Stomach smooth muscle (tissue), 2 donors: ENCODE measurements around the gene PDE9A.
"Not testable (repeated sequence)": the region's sequence is repeated elsewhere in the genome, so short reads cannot be mapped to it uniquely, and the experiment has no call there.

Source experiments
- H3K27ac ChIP-seq: one replicate; pipeline ENCODE4 v1.7.0; 2013; ENCODE audit warnings: mild to moderate bottlenecking, low read length, inconsistent platforms
- H3K27me3 ChIP-seq, 2 donors: one replicate each; pipeline ENCODE4 v1.7.0; 2013; ENCODE audit warnings: low read length in 2 of 2; ENCODE audit not compliant: insufficient read depth in 2 of 2, control insufficient read depth in 1 of 2
- H3K36me3 ChIP-seq, 2 donors: one replicate each; pipeline ENCODE4 v1.7.0; 2013; ENCODE audit warnings: low read length in 2 of 2; ENCODE audit not compliant: control insufficient read depth in 2 of 2, insufficient read depth in 2 of 2
- H3K4me1 ChIP-seq: one replicate; pipeline ENCODE4 v1.7.0; 2013; ENCODE audit warnings: low read length; ENCODE audit not compliant: control insufficient read depth, insufficient read depth
- H3K4me3 ChIP-seq, 2 donors: one replicate each; pipeline ENCODE4 v1.7.0; 2013; ENCODE audit warnings: low read length in 2 of 2
- H3K9ac ChIP-seq, 2 donors: one replicate each; pipeline ENCODE4 v1.7.0; 2013; ENCODE audit warnings: low read length in 2 of 2, mild to moderate bottlenecking in 1 of 2
- H3K9me3 ChIP-seq, 2 donors: one replicate each; pipeline ENCODE4 v1.7.0; 2013; ENCODE audit warnings: low read length in 2 of 2; ENCODE audit not compliant: control insufficient read depth in 2 of 2
- donor health status: healthy.
- donor health status: Pancreatic carcinoma.

The PDE9A gene

GRCh38 chr21:42811960-42812359, 158.5 kb downstream of the PDE9A start:
- Histone ChIP-seq H3K36me3 (no peaks in the 10 kb centered on the region), H3K9me3 (no peaks in the 10 kb centered on the region), H3K9ac (no peak overlapping the region), H3K4me1 (no peaks in the 10 kb centered on the region), H3K27me3 (peaks cover 4 to 7% of the 10 kb centered on the region in 2 donors), H3K27ac (no peak overlapping the region), H3K4me3 (no peak overlapping the region)

GRCh38 chr21:42812528-42813241, 159.3 kb downstream of the PDE9A start:
- not testable (repeated sequence) for H3K9ac ChIP-seq, H3K4me3 ChIP-seq, H3K27ac ChIP-seq

GRCh38 chr21:42815217-42815616, 161.8 kb downstream of the PDE9A start:
- H3K36me3 ChIP-seq: no peaks in the 10 kb centered on the region
- H3K9me3 ChIP-seq: no peaks in the 10 kb centered on the region
- H3K27me3 ChIP-seq: peaks cover 0 to 1% of the 10 kb centered on the region in 2 donors
- no peak overlapping the region for H3K4me3 ChIP-seq
- no peak overlapping the region for H3K27ac ChIP-seq
- H3K4me1 ChIP-seq: no peaks in the 10 kb centered on the region
- no peak overlapping the region for H3K9ac ChIP-seq

More at GRCh38 chr21:42812528-42813241, 159.3 kb downstream of the PDE9A start:
- H3K27me3 ChIP-seq, H3K4me1 ChIP-seq, H3K36me3 ChIP-seq, H3K9me3 ChIP-seq: not testable (repeated sequence)

- H3K9me3 ChIP-seq: no peaks in the 10 kb centered on the region
- no peaks in the 10 kb centered on the region for H3K4me1 ChIP-seq
- no peak overlapping the region for H3K9ac ChIP-seq
- peaks cover 4 to 12% of the 10 kb centered on the region in 2 donors for H3K27me3 ChIP-seq
- no peak overlapping the region for H3K4me3 ChIP-seq
- H3K27ac ChIP-seq: no peak overlapping the region
- H3K36me3 ChIP-seq: no peaks in the 10 kb centered on the region
Measured at GRCh38 chr21:42818328-42818749, 164.9 kb downstream of the PDE9A start.

GRCh38 chr21:42819861-42820615, 166.6 kb downstream of the PDE9A start:
- H3K9me3 ChIP-seq: no peaks in the 10 kb centered on the region
- H3K27me3 ChIP-seq: peaks cover 4 to 12% of the 10 kb centered on the region in 2 donors
- H3K4me1 ChIP-seq: no peaks in the 10 kb centered on the region
- H3K9ac ChIP-seq: no peak overlapping the region
- no peak overlapping the region for H3K27ac ChIP-seq
- no peak overlapping the region for H3K4me3 ChIP-seq
- H3K36me3 ChIP-seq: no peaks in the 10 kb centered on the region

GRCh38 chr21:42820616-42821465, 167.4 kb downstream of the PDE9A start:
- H3K27ac ChIP-seq: no peak overlapping the region
- no peaks in the 10 kb centered on the region for H3K36me3 ChIP-seq
- H3K4me3 ChIP-seq: no peak overlapping the region
- H3K9ac ChIP-seq: no peak overlapping the region
- H3K4me1 ChIP-seq: no peaks in the 10 kb centered on the region
- H3K27me3 ChIP-seq: peaks cover 4 to 12% of the 10 kb centered on the region in 2 donors
- H3K9me3 ChIP-seq: no peaks in the 10 kb centered on the region
